ENCODE data around the gene CUZD1.
"Not testable (repeated sequence)": the region's sequence is repeated elsewhere in the genome, so short reads cannot be mapped to it uniquely, and the experiment has no call there.

CUZD1 gene

DNA sequence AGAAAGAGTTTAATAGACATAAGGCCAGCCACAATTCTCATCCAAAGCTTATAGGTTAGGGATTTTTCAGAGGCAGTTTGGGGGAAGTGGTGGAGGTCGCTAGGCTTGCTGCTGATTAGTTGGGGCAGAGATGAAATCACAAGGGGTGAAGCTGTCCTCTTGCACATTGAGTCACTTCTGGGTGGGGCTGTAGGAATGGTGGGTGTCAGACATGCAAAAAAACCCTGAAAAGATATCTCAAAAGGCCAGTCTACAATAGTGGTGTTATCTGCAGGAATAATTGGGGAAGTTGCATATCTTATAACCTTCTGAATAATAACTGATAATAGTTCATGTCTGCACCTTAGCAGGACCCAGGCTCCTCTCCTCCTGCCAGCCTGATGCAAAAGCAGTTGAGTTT is 31.6 kb upstream of the CUZD1 start:
- DNase-seq (ENCODE audit: low read depth): no peak
- no peak for TF ChIP-seq CTCF (IDR thresholded peaks at IDR 0.05; ENCODE audit: control insufficient read depth, insufficient read depth, low read depth, low read length, missing control alignments)
- H3K4me3 ChIP-seq (ENCODE audit: control insufficient read depth, low read depth, low read length): no peak overlapping the region

GRCh38 chr10:122876467-122876855 is 30.8 kb upstream of the CUZD1 start:
- H3K4me3 ChIP-seq (ENCODE audit: control insufficient read depth, low read depth, low read length): no peak overlapping the region
- no peak for DNase-seq (ENCODE audit: low read depth)
- TF ChIP-seq CTCF (IDR thresholded peaks at IDR 0.05; ENCODE audit: control insufficient read depth, insufficient read depth, low read depth, low read length, missing control alignments): no peak

DNA sequence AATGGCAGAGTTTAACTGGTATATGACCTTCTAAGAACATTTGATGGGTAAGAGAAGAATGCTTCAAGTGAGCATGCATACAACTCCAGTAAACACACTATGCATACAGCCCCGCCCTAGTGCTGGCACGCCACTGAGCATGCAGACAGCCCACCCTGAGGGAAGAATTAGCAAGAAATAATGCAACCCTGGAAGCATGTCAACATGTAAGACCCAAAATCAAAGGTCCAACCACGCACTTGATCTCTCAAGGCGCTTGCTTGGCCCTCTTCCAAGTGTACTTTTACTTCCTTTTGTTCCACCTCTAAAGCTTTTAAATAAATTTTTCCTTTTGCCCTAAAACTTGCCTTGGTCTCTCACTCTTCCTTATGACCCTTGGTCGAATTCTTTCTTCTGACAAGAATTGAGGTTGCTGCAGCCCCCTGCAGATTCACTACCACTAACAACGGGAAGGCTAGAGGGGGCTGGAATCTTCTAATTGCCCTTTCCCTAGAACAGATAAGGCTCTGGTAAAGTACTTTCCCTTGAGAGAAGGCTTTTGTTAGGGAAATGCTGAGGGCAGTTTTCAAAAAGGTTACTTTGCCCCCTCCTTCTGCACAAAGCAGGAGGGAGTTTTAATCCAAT is 30.3 kb upstream of the CUZD1 start:
- TF ChIP-seq CTCF (IDR thresholded peaks at IDR 0.05; ENCODE audit: control insufficient read depth, insufficient read depth, low read depth, low read length, missing control alignments): no peak
- DNase-seq (ENCODE audit: low read depth): no peak
- no peak overlapping the region for H3K4me3 ChIP-seq (ENCODE audit: control insufficient read depth, low read depth, low read length)

GRCh38 chr10:122871947-122872346 is 26.3 kb upstream of the CUZD1 start:
- H3K4me3 ChIP-seq (ENCODE audit: control insufficient read depth, low read depth, low read length); DNase-seq (ENCODE audit: low read depth): not testable (repeated sequence)

- not testable (repeated sequence) for H3K4me3 ChIP-seq (ENCODE audit: control insufficient read depth, low read depth, low read length); DNase-seq (ENCODE audit: low read depth)
These were observed 23.1 kb upstream of the CUZD1 start for GRCh38 chr10:122868768-122869167.

DNA sequence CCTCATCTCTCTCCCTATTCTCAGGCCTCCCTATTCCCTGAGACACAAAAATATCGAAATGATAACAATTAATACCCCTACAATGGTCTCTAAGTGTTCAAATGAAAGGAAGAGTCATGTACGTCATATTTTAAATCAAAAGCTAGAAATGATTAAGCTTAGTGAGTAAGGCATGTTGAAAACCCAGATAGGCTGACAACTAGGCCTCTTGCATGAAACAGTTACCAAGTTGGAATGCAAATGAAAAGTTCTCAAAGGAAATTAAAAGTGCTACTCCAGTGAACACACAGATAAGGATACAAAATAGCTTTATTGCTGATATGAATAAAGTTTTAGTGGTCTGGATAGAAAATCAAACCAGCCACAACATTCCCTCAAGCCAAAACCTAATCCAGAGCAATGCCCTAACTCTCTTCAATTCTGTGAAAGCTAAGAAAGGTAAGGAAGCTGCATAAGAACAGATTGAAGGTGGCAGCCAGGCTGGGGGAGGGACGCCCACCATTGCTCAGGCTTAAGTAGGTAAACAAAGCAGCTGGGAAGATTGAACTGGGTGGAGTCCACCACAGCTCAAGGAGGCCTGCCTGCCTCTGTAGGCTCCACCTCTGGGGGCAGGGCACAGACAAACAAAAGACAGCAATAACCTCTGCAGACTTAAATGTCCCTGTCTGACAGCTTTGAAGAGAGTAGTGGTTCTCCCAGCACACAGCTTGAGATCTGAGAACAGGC is 21.3 kb upstream of the CUZD1 start:
- DNase-seq (ENCODE audit: low read depth); H3K4me3 ChIP-seq (ENCODE audit: control insufficient read depth, low read depth, low read length): not testable (repeated sequence)

GRCh38 chr10:122864901-122865300 is 19.2 kb upstream of the CUZD1 start:
- TF ChIP-seq CTCF (IDR thresholded peaks at IDR 0.05; ENCODE audit: control insufficient read depth, insufficient read depth, low read depth, low read length, missing control alignments): no peak
- DNase-seq (ENCODE audit: low read depth): no peak
- no peak overlapping the region for H3K4me3 ChIP-seq (ENCODE audit: control insufficient read depth, low read depth, low read length)

DNA sequence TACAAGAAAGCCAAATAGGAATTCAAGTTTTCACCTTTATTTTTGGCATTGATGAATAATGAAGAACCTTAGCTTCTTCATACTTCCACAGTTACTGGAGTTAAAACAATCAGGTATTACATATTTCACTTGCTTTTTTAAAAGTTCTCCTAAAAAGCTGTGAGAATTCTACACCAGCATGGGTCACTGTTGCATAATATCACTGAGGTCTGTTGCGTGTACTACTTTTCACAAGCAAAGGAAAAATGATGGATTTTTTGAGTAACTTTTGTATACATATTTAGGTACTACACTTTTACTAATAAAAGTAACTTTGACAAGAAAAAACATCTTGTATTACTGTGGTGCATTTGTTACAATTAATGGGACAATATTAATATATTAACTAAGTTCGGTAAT is 18.5 kb upstream of the CUZD1 start:
- H3K4me3 ChIP-seq (ENCODE audit: control insufficient read depth, low read depth, low read length): no peak overlapping the region
- no peak for DNase-seq (ENCODE audit: low read depth)

More for the DNA sequence above, 18.5 kb upstream of the CUZD1 start:
- no peak for TF ChIP-seq CTCF (IDR thresholded peaks at IDR 0.05; ENCODE audit: control insufficient read depth, insufficient read depth, low read depth, low read length, missing control alignments)
